ENCODE data around the gene ZBTB21. TPM values are rescaled to one million over a fixed set of nuclear protein-coding genes. Genes with fewer than 3 reads are reported as not detected.

The ZBTB21 gene
- total and polyA plus RNA-seq, 9 of the 15 experiments (the other 6 are each of a cell fraction or from before 2014, with no cell fraction given): 2.2 to 15.2 (median 8.7) TPM

- no peak for TF ChIP-seq ZNF512 (tag; IDR thresholded peaks at IDR 0.05)
- TF ChIP-seq ZEB2 (IDR thresholded peaks at IDR 0.05): no peak
- TF ChIP-seq TCF15 (CRISPR knock-in tag; IDR thresholded peaks at IDR 0.05): no peak
- no peak for TF ChIP-seq ZNF384 (IDR thresholded peaks at IDR 0.05; ENCODE audit: low read depth, low read length)
- TF ChIP-seq HOMEZ (CRISPR knock-in tag; IDR thresholded peaks at IDR 0.05): no peak
- no peak for TF ChIP-seq TAF1 (IDR thresholded peaks at IDR 0.05; ENCODE audit: control insufficient read depth, extremely low read depth, insufficient read depth, low read length, severe bottlenecking)
- TF ChIP-seq PBX2 (CRISPR knock-in tag; IDR thresholded peaks at IDR 0.05; ENCODE audit: low read depth): no peak
- no peak for TF ChIP-seq PBX2 (tag; conservative IDR thresholded peaks at IDR 0.05; ENCODE audit: low read depth)
- TF ChIP-seq HMG20A (CRISPR knock-in tag; conservative IDR thresholded peaks at IDR 0.05): no peak
- TF ChIP-seq ZNF586 (CRISPR knock-in tag; conservative IDR thresholded peaks at IDR 0.05): no peak
- TF ChIP-seq HCFC1 (IDR thresholded peaks at IDR 0.05; ENCODE audit: low read depth, low read length): no peak; the same call in 1 of the 2 replicates
- TF ChIP-seq ZNF830 (CRISPR knock-in tag; IDR thresholded peaks at IDR 0.05): no peak
- peak; percentile 65; the same call in 1 of the 2 replicates for TF ChIP-seq KLF1 (tag; IDR thresholded peaks at IDR 0.05)
- TF ChIP-seq ELK1 (CRISPR knock-in tag; IDR thresholded peaks at IDR 0.05): no peak
- peak; percentile 71 for TF ChIP-seq ZFX (CRISPR knock-in tag; IDR thresholded peaks at IDR 0.05)
- no peak for TF ChIP-seq ZNF184 (CRISPR knock-in tag; IDR thresholded peaks at IDR 0.05)
- no peak for TF ChIP-seq EP300 (IDR thresholded peaks at IDR 0.05; ENCODE audit: low read length)
- TF ChIP-seq NELFE (IDR thresholded peaks at IDR 0.05; ENCODE audit: insufficient read depth, insufficient read length): no peak
- TF ChIP-seq CGGBP1 (CRISPR knock-in tag; IDR thresholded peaks at IDR 0.05): no peak
- peak; percentile 78 for TF ChIP-seq RB1 (IDR thresholded peaks at IDR 0.05; ENCODE audit: low read depth)
- no peak for TF ChIP-seq MCM3 (IDR thresholded peaks at IDR 0.05)
Measured at GRCh38 chr21:42010507-42011495, 641 bp upstream of the ZBTB21 start (continued).

All from K562 (cell line).